OCI-LY3 (cell line): ENCODE measurements around the gene CST8.

Experiments
- H2AFZ ChIP-seq: fragments of 200-600, 300-600 bp; shearing (Covaris generic); 2 replicates; pipeline ENCODE4 v1.6.0; 2014; ENCODE audit warnings: antibody characterized with exemption, low read depth, low read length
- H3K27ac ChIP-seq: fragments of 200-600, 300-600 bp; sonication (generic); 2 replicates; pipeline ENCODE4 v1.5.1; 2014; ENCODE audit warnings: mild to moderate bottlenecking, low read length, moderate library complexity, mixed read lengths
- H3K27me3 ChIP-seq: fragments of 200-600, 300-600 bp; sonication (generic); 2 replicates; pipeline ENCODE4 v1.6.1; 2014; ENCODE audit warnings: low read depth, low read length, mixed read lengths
- H3K36me3 ChIP-seq: fragments of 200-600, 300-600 bp; sonication (generic); replicated peaks from 2 replicates; pipeline ENCODE3; 2014; ENCODE audit warnings: low read depth, low read length, mixed read lengths
- H3K4me1 ChIP-seq: fragments of 300-600, 200-600 bp; sonication (generic); 2 replicates; pipeline ENCODE4 v1.6.1; 2014; ENCODE audit warnings: low read length, mixed read lengths
- H3K4me2 ChIP-seq: fragments of 200-600, 300-600 bp; sonication (generic); 2 replicates; pipeline ENCODE4 v1.6.1; 2014; ENCODE audit warnings: low read length, mixed read lengths
- H3K4me3 ChIP-seq: fragments of 300-600, 200-600 bp; sonication (generic); 2 replicates; pipeline ENCODE4 v1.5.1; 2014; ENCODE audit warnings: antibody characterized with exemption, mild to moderate bottlenecking, low read length, moderate library complexity
- H3K79me2 ChIP-seq: fragments of 300-600, 200-600 bp; shearing (Covaris generic); 2 replicates; pipeline ENCODE4 v1.6.1; 2014; ENCODE audit warnings: mild to moderate bottlenecking, low read length, mixed read lengths
- H3K9ac ChIP-seq: fragments of 300-600, 200-600 bp; shearing (Covaris generic); 2 replicates; pipeline ENCODE4 v1.6.0; 2014; ENCODE audit warnings: mild to moderate bottlenecking, low read length, moderate library complexity
- H3K9me3 ChIP-seq: fragments of 200-600, 300-600 bp; shearing (Covaris generic); 2 replicates; pipeline ENCODE4 v1.6.1; 2014; ENCODE audit warnings: low read length, mixed read lengths; ENCODE audit not compliant: insufficient read depth
- H4K20me1 ChIP-seq: fragments of 200-600, 300-600 bp; sonication (generic); 2 replicates; pipeline ENCODE4 v1.6.1; 2016; ENCODE audit warnings: low read length, mixed read lengths; ENCODE audit not compliant: insufficient read depth
- CTCF ChIP-seq: fragments of 200-600, 300-600 bp; sonication (generic); IDR thresholded peaks from 2 replicates; pipeline ENCODE4 v1.5.1; 2014; ENCODE audit warnings: antibody characterized with exemption, low read length, low read depth
- EZH2phosphoT487 ChIP-seq: fragments of 200-600 bp; shearing (Covaris generic); IDR thresholded peaks from 2 replicates; pipeline ENCODE4 v1.6.1; 2018; ENCODE audit warnings: antibody characterized with exemption, mixed run types, low read depth

Gene CST8

GRCh38 chr20:23517719-23518118 is 26.8 kb downstream of the CST8 start:
- Histone ChIP-seq H3K36me3 (no peaks in the 10 kb centered on the region), H3K4me2 (no peak overlapping the region), H2AFZ (0 out of 2 replicates have a peak overlapping the region, but pooled peaks have one; percentile 8), H3K79me2 (no peaks in the 10 kb centered on the region), H3K27ac (no peak overlapping the region), H3K4me3 (no peak overlapping the region), H3K4me1 (peaks cover 5% of the 10 kb centered on the region; the same call in 1 of the 2 replicates), H3K9me3 (no peaks in the 10 kb centered on the region), H3K9ac (no peak overlapping the region), H3K27me3 (no peaks in the 10 kb centered on the region), H4K20me1 (no peaks in the 10 kb centered on the region)
- no peak for TF ChIP-seq CTCF
- TF ChIP-seq EZH2phosphoT487 = no peak

- Histone ChIP-seq H3K36me3 (no peaks in the 10 kb centered on the region), H3K4me3 (no peak overlapping the region), H3K4me2 (no peak overlapping the region), H3K9me3 (no peaks in the 10 kb centered on the region), H3K27me3 (0 out of 2 replicates have a peak, but pooled peaks cover 4% of the 10 kb centered on the region), H3K79me2 (no peaks in the 10 kb centered on the region), H4K20me1 (no peaks in the 10 kb centered on the region), H3K9ac (no peak overlapping the region), H2AFZ (no peak overlapping the region), H3K4me1 (no peaks in the 10 kb centered on the region), H3K27ac (no peak overlapping the region)
- TF ChIP-seq EZH2phosphoT487 (no peak), CTCF (no peak)
Observed at GRCh38 chr20:23519556-23519955, 28.6 kb downstream of the CST8 start.

GRCh38 chr20:23520185-23520584 is 29.3 kb downstream of the CST8 start:
- 0 out of 2 replicates have a peak, but pooled peaks cover 4% of the 10 kb centered on the region for H3K27me3 ChIP-seq
- TF ChIP-seq CTCF (no peak), EZH2phosphoT487 (no peak)
- H3K4me3 ChIP-seq = no peak overlapping the region
- H3K27ac ChIP-seq = no peak overlapping the region
- H2AFZ ChIP-seq = no peak overlapping the region
- no peaks in the 10 kb centered on the region for H3K4me1 ChIP-seq
- H3K9me3 ChIP-seq = no peaks in the 10 kb centered on the region
- no peaks in the 10 kb centered on the region for H4K20me1 ChIP-seq
- H3K4me2 ChIP-seq = no peak overlapping the region
- H3K79me2 ChIP-seq = no peaks in the 10 kb centered on the region
- no peaks in the 10 kb centered on the region for H3K36me3 ChIP-seq
- no peak overlapping the region for H3K9ac ChIP-seq

- Histone ChIP-seq H3K27ac (no peak overlapping the region), H3K4me2 (no peak overlapping the region), H3K9ac (no peak overlapping the region), H2AFZ (no peak overlapping the region), H3K36me3 (no peaks in the 10 kb centered on the region), H4K20me1 (no peaks in the 10 kb centered on the region), H3K9me3 (peaks cover 6% of the 10 kb centered on the region; the same call in 1 of the 2 replicates), H3K79me2 (no peaks in the 10 kb centered on the region), H3K4me1 (no peaks in the 10 kb centered on the region), H3K27me3 (0 out of 2 replicates have a peak, but pooled peaks cover 4% of the 10 kb centered on the region), H3K4me3 (no peak overlapping the region)
- no peak for TF ChIP-seq EZH2phosphoT487
- no peak for TF ChIP-seq CTCF
Observed at GRCh38 chr20:23524146-23524545, 33.2 kb downstream of the CST8 start.
